K562 (cell line): Measurements from ENCODE around the gene AKT1. TPM values are rescaled to one million over a fixed set of nuclear protein-coding genes. Genes with fewer than 3 reads are reported as not detected.

ENCODE experiments used
- ATAC-seq: fragments of 200-7000 bp; cut with Tn5 transposase; 3 replicates; pipeline ENCODE4 v1.9.1; 2020; ENCODE audit warnings: moderate library complexity
- BruUV-seq: library from RNA; stranded (reverse); fragments of 400-500 nt; replicated peaks from 2 replicates; lab custom pipeline; 2021; lab: Mats Ljungman, UMichigan
- CTCF ChIA-PET: fragments of 300-600 bp; formaldehyde crosslinking; extraction: SDS; loops from one replicate; lab custom pipeline; 2021; ENCODE audit warnings: low intra/inter-chr PET ratio; lab: Yijun Ruan, JAX
- POLR2A ChIA-PET: fragments of 300-600, 350-650 bp; sonication (Branson Sonifier 250); formaldehyde crosslinking; extraction: SDS; loops from one replicate; lab custom pipeline; 2021; ENCODE audit warnings: antibody characterized with exemption, inconsistent platforms; lab: Yijun Ruan, JAX
- DNase-seq, 4 experiments: peaks; one replicate each; pipeline versions ENCODE4 v3.0.0 to v3.0.0-alpha.2; 2011 to 2018; ENCODE audit warnings: low spot score in 3 of 4, mixed read lengths in 3 of 4; ENCODE audit errors: extremely low read depth in 1 of 4
- FAIRE-seq: peaks from 2 replicates; lab custom pipeline; 2011; peaks lifted over from hg19 to GRCh38; lab: Jason Lieb, UNC
- H2AFZ ChIP-seq: 2 replicates; pipeline ENCODE4 v1.6.0; 2011; ENCODE audit warnings: low read depth, low read length, control low read depth, inconsistent platforms
- H3K27ac ChIP-seq: fragments of 200-600 bp; 3 replicates; pipeline ENCODE4 v1.8.0; 2011; ENCODE audit warnings: low read depth, mild to moderate bottlenecking, control low read depth, inconsistent platforms, low read length, moderate library complexity, mixed read lengths; ENCODE audit errors: extremely low read depth
- H3K27me3 ChIP-seq, 2 experiments: fragments of 300-600 bp in 1 of 2; 2 replicates in 1 of 2; 3 replicates in 1 of 2; pipeline versions ENCODE4 v1.6.0 to v1.8.0; 2011; ENCODE audit warnings: inconsistent platforms in 2 of 2, low read length in 2 of 2, mild to moderate bottlenecking in 1 of 2, mixed read lengths in 1 of 2, moderate library complexity in 1 of 2; ENCODE audit not compliant: control insufficient read depth in 2 of 2, insufficient read depth in 2 of 2
- H3K36me3 ChIP-seq: fragments of 300-600 bp; 3 replicates; pipeline ENCODE4 v1.8.0; 2011; ENCODE audit warnings: mild to moderate bottlenecking, low read length, inconsistent platforms; ENCODE audit not compliant: control insufficient read depth, insufficient read depth
- H3K4me1 ChIP-seq, 2 experiments: fragments of 200-600 bp in 1 of 2; replicated peaks in 1 of 2; 2 replicates in 1 of 2; 3 replicates in 1 of 2; pipeline versions ENCODE4 v1.5.1 to v1.8.0; 2011; ENCODE audit warnings: inconsistent platforms in 2 of 2, low read length in 2 of 2, mild to moderate bottlenecking in 1 of 2, mixed read lengths in 1 of 2, moderate library complexity in 1 of 2; ENCODE audit not compliant: control insufficient read depth in 2 of 2, insufficient read depth in 2 of 2
- H3K4me2 ChIP-seq: 2 replicates; pipeline ENCODE4 v1.6.1; 2011; ENCODE audit warnings: low read length, control low read depth, inconsistent platforms, mixed read lengths; ENCODE audit not compliant: insufficient read depth
- H3K4me3 ChIP-seq: fragments of 200-600 bp; sonication (generic), shearing (Covaris generic); 2 replicates; pipeline ENCODE4 v1.5.1; 2016; ENCODE audit warnings: control low read depth, inconsistent platforms
- H3K79me2 ChIP-seq: fragments of 200-600 bp; 3 replicates; pipeline ENCODE4 v1.8.0; 2011; ENCODE audit warnings: low read length, inconsistent platforms; ENCODE audit not compliant: control insufficient read depth, insufficient read depth
- H3K9ac ChIP-seq, 2 experiments: 2 replicates each; pipeline versions ENCODE4 v1.6.0 to v1.6.1; 2011; ENCODE audit warnings: low read depth in 2 of 2, low read length in 2 of 2, control low read depth in 1 of 2, inconsistent platforms in 1 of 2, mild to moderate bottlenecking in 1 of 2, mixed read lengths in 1 of 2; ENCODE audit not compliant: insufficient read depth in 1 of 2
- H3K9me1 ChIP-seq: one replicate; pipeline ENCODE4 v1.6.0; 2011; ENCODE audit warnings: inconsistent platforms, mild to moderate bottlenecking, low read length, moderate library complexity; ENCODE audit not compliant: control insufficient read depth, insufficient read depth
- H3K9me3 ChIP-seq: replicated peaks from 2 replicates; pipeline ENCODE4 v1.5.1; 2011; ENCODE audit warnings: low read depth, low read length, inconsistent platforms; ENCODE audit not compliant: control insufficient read depth, insufficient read depth
- H4K20me1 ChIP-seq: replicated peaks from 2 replicates; pipeline ENCODE4 v1.6.1; 2011; ENCODE audit warnings: low read length, inconsistent platforms, mixed read lengths; ENCODE audit not compliant: control insufficient read depth, insufficient read depth
- E4F1 ChIP-seq: fragments of 250-450 bp; sonication (Bioruptor Pico); IDR thresholded peaks from 2 replicates; pipeline ENCODE4 v1.5.0; 2021; ENCODE audit warnings: mild to moderate bottlenecking, borderline replicate concordance
- KLF10 ChIP-seq: fragments of 250-450 bp; sonication (Bioruptor Pico); IDR thresholded peaks from 2 replicates; pipeline ENCODE4 v1.6.1; 2021; ENCODE audit warnings: matching md5 sums
- NR1H2 ChIP-seq: sonication (generic); formaldehyde crosslinking; IDR thresholded peaks from 2 replicates; pipeline ENCODE4 v1.4.0; 2020; ENCODE audit warnings: mild to moderate bottlenecking, missing genetic modification reagents
- PHTF2 ChIP-seq: fragments of 250-450 bp; sonication (Bioruptor Pico); IDR thresholded peaks from 2 replicates; pipeline ENCODE4 v1.5.0; 2021; ENCODE audit warnings: mild to moderate bottlenecking
- RBM14 ChIP-seq: fragments of 200-400 bp; formaldehyde crosslinking; IDR thresholded peaks from 2 replicates; pipeline ENCODE4 v1.6.1; 2018; ENCODE audit warnings: low read depth, mild to moderate bottlenecking, low read length, moderate library complexity, borderline replicate concordance; ENCODE audit not compliant: insufficient read depth
- RFX7 ChIP-seq: fragments of 250-450 bp; sonication (Bioruptor Pico); IDR thresholded peaks from 2 replicates; pipeline ENCODE4 v1.5.1; 2021; ENCODE audit warnings: mild to moderate bottlenecking
- SMC3 ChIP-seq: conservative IDR thresholded peaks from 2 replicates; pipeline ENCODE4 v1.6.1; 2011; ENCODE audit warnings: low read depth, low read length, improper control_type of control experiment; ENCODE audit not compliant: insufficient read depth
- TAF7 ChIP-seq: fragments of 450-650 bp; IDR thresholded peaks from 2 replicates; pipeline ENCODE4 v1.6.1; 2016; ENCODE audit warnings: missing genetic modification characterization, missing compliant biosample characterization
- USF2 ChIP-seq: sonication (generic); formaldehyde crosslinking; IDR thresholded peaks from 2 replicates; pipeline ENCODE4 v1.5.0; 2020; ENCODE audit warnings: missing genetic modification reagents
- ZNF445 ChIP-seq: fragments of 250-450 bp; sonication (Bioruptor Pico); IDR thresholded peaks from 2 replicates; pipeline ENCODE4 v1.4.0; 2020; ENCODE audit warnings: low read depth, mild to moderate bottlenecking, moderate library complexity
- WGBS: fragments of 100-300 bp; shearing (Covaris generic); methylation state at CpG from one replicate; pipeline ENCODE4 v1.1.6; 2016; ENCODE audit warnings: low coverage, mixed read lengths; ENCODE audit not compliant: insufficient coverage; ENCODE audit errors: missing lambda C conversion rate; 5-methylcytosine and 5-hydroxymethylcytosine counted together
- in situ Hi-C: fragments of 300-500 bp; cut with MboI; formaldehyde crosslinking; loops from 4 replicates; pipeline ENCODE4 v1.15.0; 2018; ENCODE audit warnings: inconsistent platforms, mixed read lengths
- intact Hi-C: fragments of 100-400 bp; cut with micrococcal nuclease; formaldehyde crosslinking; loops from 2 replicates; pipeline ENCODE4 v1.14.2; 2022
- polyA plus RNA-seq, 8 experiments: library from polyadenylated mRNA; depleted of rRNA in 4 of 8; stranded (reverse) in 5 of 8; unstranded in 3 of 8; fragments of >200 nt; fragmentation: Nextera tagmentation in 2 of 8; fragmentation: Illumina TruSeq in 1 of 8; extraction: Ambion mirVana in 2 of 8; extraction: Trizol in 1 of 8; gene quantifications; 2 replicates each; pipeline versions ENCODE4 v1.2.1 to v1.2.3, GENCODE V29; 2011 to 2014; ENCODE audit warnings: inconsistent platforms in 1 of 8, missing spikeins in 1 of 8
- total RNA-seq, 7 experiments: library from RNA; depleted of rRNA in 6 of 7; stranded (reverse); fragments of >200 nt in 6 of 7; fragmentation: Illumina TruSeq in 2 of 7; extraction: Trizol in 2 of 7; gene quantifications; 2 replicates each; pipeline versions ENCODE4 v1.2.1 to v1.2.3, GENCODE V29; 2011 to 2021; ENCODE audit warnings: low replicate concordance in 1 of 7
- TF ChIP-seq, protein P1 (sequence below): fragments of 250-450 bp; sonication (Bioruptor Pico); IDR thresholded peaks from 2 replicates; pipeline ENCODE4 v1.8.0; 2021; ENCODE audit warnings: moderate library complexity, mild to moderate bottlenecking, inconsistent platforms
- TF ChIP-seq, protein P2 (sequence below): fragments of 450-650 bp; IDR thresholded peaks from 2 replicates; pipeline ENCODE4 v1.6.1; 2016
- TF ChIP-seq, protein P3 (sequence below), 2 experiments: IDR thresholded peaks; 2 replicates each; pipeline ENCODE4 v1.6.1; 2012; ENCODE audit warnings: improper control_type of control experiment in 2 of 2, low read depth in 2 of 2, low read length in 2 of 2, borderline replicate concordance in 1 of 2

The AKT1 gene
- total and polyA plus RNA-seq, 9 of the 15 experiments (the other 6 are each of a cell fraction or from before 2014, with no cell fraction given), result 0.49 to 132 (median 75.1) TPM

DNA sequence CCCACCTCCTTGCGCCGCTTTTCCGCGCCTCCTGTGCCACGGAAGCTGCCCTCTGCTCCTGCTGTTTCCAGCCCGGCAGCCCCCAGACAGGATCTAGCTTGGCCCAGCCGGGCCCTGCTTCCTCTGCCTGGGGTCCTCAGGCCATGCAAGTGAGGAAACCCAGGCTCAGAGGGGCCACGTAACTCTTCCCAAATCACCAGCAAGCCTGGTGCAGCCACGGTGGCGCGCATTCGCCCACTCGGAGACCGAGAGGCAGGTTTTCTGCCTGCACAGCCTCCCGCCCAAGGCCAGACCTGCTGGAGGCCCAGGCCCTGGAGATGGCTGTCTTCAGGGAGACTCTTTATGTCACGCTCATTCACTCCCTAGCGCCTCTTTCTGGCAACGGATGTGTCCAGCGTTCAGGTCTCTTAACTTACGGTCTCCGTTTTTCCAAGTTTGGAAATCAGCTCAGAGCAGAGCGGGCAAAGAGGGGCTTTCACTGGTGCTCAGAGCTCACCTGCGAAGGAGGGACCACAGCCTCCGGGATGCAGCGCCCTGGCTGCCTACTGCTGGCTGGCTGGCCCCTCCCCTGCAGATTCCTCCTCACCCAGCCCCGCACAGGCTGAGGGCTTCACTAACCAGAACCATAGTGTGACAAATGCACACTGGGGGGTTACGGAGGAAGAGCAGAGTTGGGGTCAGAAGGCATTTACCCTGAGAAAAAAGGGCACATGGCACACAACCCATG is 48.9 kb upstream of the AKT1 start:
- CTCF ChIA-PET, result no interaction called here
- ATAC-seq (peak; percentile 52; the same call in 2 of the 3 replicates), DNase-seq (no peak), FAIRE-seq (no peak)
- POLR2A ChIA-PET, result no interaction called here
- no peaks in the 10 kb centered on the region for H3K79me2 ChIP-seq
- H3K9ac ChIP-seq, result no peak overlapping the region
- H2AFZ ChIP-seq, result no peak overlapping the region
- H3K36me3 ChIP-seq, result no peaks in the 10 kb centered on the region
- H4K20me1 ChIP-seq, result no peaks in the 10 kb centered on the region
- H3K27me3 ChIP-seq, result peaks cover 17 to 54% of the 10 kb centered on the region in 2 experiments
- H3K4me1 ChIP-seq, result peaks cover 0 to 13% of the 10 kb centered on the region in 2 experiments; a peak in 2 of 5 replicates
- no TSS peak for BruUV-seq
- in situ Hi-C loops (no loop called here), intact Hi-C loops (no loop called here)
- H3K9me1 ChIP-seq, result no peaks in the 10 kb centered on the region
- 36% methylated on average over 12 of the region's 27 CpGs for WGBS
- H3K4me3 ChIP-seq, result no peak overlapping the region
- H3K4me2 ChIP-seq, result no peak overlapping the region
- no peak overlapping the region for H3K27ac ChIP-seq
- H3K9me3 ChIP-seq, result no peaks in the 10 kb centered on the region
- TF ChIP-seq USF2, result no peak
- TF ChIP-seq, protein P1, sequence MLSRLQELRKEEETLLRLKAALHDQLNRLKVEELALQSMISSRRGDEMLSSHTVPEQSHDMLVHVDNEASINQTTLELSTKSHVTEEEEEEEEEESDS (CRISPR knock-in tag), result no peak
- TF ChIP-seq E4F1 (CRISPR knock-in tag), result no peak
- TF ChIP-seq RFX7 (CRISPR knock-in tag), result no peak
- TF ChIP-seq, protein P2, sequence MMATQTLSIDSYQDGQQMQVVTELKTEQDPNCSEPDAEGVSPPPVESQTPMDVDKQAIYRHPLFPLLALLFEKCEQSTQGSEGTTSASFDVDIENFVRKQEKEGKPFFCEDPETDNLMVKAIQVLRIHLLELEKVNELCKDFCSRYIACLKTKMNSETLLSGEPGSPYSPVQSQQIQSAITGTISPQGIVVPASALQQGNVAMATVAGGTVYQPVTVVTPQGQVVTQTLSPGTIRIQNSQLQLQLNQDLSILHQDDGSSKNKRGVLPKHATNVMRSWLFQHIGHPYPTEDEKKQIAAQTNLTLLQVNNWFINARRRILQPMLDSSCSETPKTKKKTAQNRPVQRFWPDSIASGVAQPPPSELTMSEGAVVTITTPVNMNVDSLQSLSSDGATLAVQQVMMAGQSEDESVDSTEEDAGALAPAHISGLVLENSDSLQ, result no peak
- no peak for TF ChIP-seq TAF7 (tag)
- TF ChIP-seq ZNF445, result no peak
- TF ChIP-seq KLF10 (CRISPR knock-in tag), result no peak
- no peak for TF ChIP-seq PHTF2 (CRISPR knock-in tag)
- no peak for TF ChIP-seq NR1H2 (CRISPR knock-in tag)
- no peak for TF ChIP-seq RBM14
- TF ChIP-seq SMC3, result no peak
- TF ChIP-seq, protein P3, sequence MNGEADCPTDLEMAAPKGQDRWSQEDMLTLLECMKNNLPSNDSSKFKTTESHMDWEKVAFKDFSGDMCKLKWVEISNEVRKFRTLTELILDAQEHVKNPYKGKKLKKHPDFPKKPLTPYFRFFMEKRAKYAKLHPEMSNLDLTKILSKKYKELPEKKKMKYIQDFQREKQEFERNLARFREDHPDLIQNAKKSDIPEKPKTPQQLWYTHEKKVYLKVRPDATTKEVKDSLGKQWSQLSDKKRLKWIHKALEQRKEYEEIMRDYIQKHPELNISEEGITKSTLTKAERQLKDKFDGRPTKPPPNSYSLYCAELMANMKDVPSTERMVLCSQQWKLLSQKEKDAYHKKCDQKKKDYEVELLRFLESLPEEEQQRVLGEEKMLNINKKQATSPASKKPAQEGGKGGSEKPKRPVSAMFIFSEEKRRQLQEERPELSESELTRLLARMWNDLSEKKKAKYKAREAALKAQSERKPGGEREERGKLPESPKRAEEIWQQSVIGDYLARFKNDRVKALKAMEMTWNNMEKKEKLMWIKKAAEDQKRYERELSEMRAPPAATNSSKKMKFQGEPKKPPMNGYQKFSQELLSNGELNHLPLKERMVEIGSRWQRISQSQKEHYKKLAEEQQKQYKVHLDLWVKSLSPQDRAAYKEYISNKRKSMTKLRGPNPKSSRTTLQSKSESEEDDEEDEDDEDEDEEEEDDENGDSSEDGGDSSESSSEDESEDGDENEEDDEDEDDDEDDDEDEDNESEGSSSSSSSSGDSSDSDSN (IDR thresholded peaks at IDR 0.05; ENCODE audit: borderline replicate concordance in 1 of 2, low read depth in 2 of 2, low read length in 2 of 2), result no peak
